Measurements from ENCODE around the gene EVPL. TPM values are rescaled to one million over a fixed set of nuclear protein-coding genes. Genes with fewer than 3 reads are reported as not detected.

EVPL gene
- total and polyA plus RNA-seq, 2 of the 13 experiments (the other 11 are each of a cell fraction or from before 2014, with no cell fraction given): 2.1 to 8.2 TPM

DNA sequence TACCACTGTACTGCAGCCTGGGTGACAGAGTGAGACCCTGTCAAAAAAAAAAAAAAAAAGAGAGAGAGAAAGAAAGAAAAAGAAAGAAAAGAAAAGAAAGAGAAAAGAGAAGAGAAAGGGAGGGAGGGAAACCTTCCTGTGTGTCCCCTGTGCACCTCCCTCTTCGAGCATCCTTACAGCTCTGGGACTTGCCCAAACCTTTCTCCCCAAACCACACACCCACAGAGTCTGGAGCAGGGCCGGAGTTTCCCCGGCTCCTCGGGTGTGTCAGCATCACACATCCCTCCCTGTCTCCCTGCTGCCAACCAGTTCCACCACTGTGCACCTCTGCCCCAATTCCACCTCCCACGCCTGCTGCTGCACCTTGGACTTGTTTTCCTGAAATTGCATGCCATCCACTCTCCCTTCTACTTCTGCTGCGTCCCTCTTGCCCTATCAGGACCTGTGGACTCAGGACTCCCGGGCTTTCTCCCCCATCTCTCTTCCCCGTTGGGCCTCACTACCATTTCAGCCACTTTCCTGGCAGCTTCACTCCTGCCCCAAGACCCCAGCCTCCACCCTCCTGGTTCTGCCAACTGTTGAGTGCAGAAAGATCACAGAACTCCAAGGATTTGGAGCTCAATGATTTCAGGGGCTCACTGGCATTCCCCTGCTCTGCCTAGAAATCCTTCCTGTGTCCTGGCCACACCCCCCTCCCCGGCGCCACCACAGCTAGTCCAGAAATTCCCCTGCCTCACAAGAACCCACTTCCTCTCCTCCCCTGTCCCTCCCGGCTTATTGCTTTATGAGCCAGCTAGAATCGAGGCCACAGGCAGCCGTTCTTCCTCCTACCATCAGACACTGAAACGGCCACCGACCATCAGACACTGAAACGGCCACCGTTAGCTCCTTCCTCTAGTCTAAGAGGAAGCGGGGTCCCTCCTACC is 30.2 kb downstream of the EVPL start (continued):
- TF ChIP-seq EP300 (IDR thresholded peaks at IDR 0.05; ENCODE audit: low read depth in 2 of 2, low read length in 2 of 2) (peak in 1 of 2 experiments; percentile 80; a peak in 2 of 4 replicates), EP300 (CRISPR knock-in tag; IDR thresholded peaks at IDR 0.05; ENCODE audit: borderline replicate concordance) (peak; percentile 84), AGO2 (optimal IDR thresholded peaks at IDR 0.05; ENCODE audit: low read depth, low read length) (no peak), LBX2 (CRISPR knock-in tag; IDR thresholded peaks at IDR 0.05; ENCODE audit: borderline replicate concordance) (no peak), RXRA (CRISPR knock-in tag; IDR thresholded peaks at IDR 0.05) (peak; percentile 98), SNAI1 (CRISPR knock-in tag; IDR thresholded peaks at IDR 0.05; ENCODE audit: borderline replicate concordance) (no peak), PITX1 (CRISPR knock-in tag; IDR thresholded peaks at IDR 0.05) (peak; percentile 90), CBX2 (IDR thresholded peaks at IDR 0.05; ENCODE audit: low read depth, low read length) (no peak), CBX2 (CRISPR knock-in tag; IDR thresholded peaks at IDR 0.05; ENCODE audit: low read depth) (no peak), ZNF607 (CRISPR knock-in tag; IDR thresholded peaks at IDR 0.05; ENCODE audit: borderline replicate concordance) (peak; percentile 73; the same call in 1 of the 2 replicates), SSRP1 (CRISPR knock-in tag; IDR thresholded peaks at IDR 0.05) (no peak; the same call in 1 of the 2 replicates), YEATS4 (CRISPR knock-in tag; IDR thresholded peaks at IDR 0.05; ENCODE audit: borderline replicate concordance) (peak; percentile 87), ZNF703 (CRISPR knock-in tag; IDR thresholded peaks at IDR 0.05; ENCODE audit: borderline replicate concordance) (no peak), NFE2 (CRISPR knock-in tag; IDR thresholded peaks at IDR 0.05) (no peak), ZNF468 (CRISPR knock-in tag; IDR thresholded peaks at IDR 0.05) (no peak), ZNF792 (CRISPR knock-in tag; IDR thresholded peaks at IDR 0.05) (no peak), SMAD3 (CRISPR knock-in tag; IDR thresholded peaks at IDR 0.05) (peak; percentile 65; the same call in 1 of the 2 replicates), KDM6A (CRISPR knock-in tag; IDR thresholded peaks at IDR 0.05; ENCODE audit: low read depth) (peak; percentile 94), POGZ (CRISPR knock-in tag; IDR thresholded peaks at IDR 0.05) (no peak; the same call in 1 of the 2 replicates), TBL1XR1 (IDR thresholded peaks at IDR 0.05; ENCODE audit: borderline replicate concordance, low read length, partially characterized antibody) (peak; percentile 13), UBTF (CRISPR knock-in tag; IDR thresholded peaks at IDR 0.05) (peak; percentile 81)
- TF ChIP-seq, protein P1, sequence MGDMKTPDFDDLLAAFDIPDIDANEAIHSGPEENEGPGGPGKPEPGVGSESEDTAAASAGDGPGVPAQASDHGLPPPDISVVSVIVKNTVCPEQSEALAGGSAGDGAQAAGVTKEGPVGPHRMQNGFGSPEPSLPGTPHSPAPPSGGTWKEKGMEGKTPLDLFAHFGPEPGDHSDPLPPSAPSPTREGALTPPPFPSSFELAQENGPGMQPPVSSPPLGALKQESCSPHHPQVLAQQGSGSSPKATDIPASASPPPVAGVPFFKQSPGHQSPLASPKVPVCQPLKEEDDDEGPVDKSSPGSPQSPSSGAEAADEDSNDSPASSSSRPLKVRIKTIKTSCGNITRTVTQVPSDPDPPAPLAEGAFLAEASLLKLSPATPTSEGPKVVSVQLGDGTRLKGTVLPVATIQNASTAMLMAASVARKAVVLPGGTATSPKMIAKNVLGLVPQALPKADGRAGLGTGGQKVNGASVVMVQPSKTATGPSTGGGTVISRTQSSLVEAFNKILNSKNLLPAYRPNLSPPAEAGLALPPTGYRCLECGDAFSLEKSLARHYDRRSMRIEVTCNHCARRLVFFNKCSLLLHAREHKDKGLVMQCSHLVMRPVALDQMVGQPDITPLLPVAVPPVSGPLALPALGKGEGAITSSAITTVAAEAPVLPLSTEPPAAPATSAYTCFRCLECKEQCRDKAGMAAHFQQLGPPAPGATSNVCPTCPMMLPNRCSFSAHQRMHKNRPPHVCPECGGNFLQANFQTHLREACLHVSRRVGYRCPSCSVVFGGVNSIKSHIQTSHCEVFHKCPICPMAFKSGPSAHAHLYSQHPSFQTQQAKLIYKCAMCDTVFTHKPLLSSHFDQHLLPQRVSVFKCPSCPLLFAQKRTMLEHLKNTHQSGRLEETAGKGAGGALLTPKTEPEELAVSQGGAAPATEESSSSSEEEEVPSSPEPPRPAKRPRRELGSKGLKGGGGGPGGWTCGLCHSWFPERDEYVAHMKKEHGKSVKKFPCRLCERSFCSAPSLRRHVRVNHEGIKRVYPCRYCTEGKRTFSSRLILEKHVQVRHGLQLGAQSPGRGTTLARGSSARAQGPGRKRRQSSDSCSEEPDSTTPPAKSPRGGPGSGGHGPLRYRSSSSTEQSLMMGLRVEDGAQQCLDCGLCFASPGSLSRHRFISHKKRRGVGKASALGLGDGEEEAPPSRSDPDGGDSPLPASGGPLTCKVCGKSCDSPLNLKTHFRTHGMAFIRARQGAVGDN (CRISPR knock-in tag; IDR thresholded peaks at IDR 0.05): peak; percentile 96
- TF ChIP-seq, protein P2, sequence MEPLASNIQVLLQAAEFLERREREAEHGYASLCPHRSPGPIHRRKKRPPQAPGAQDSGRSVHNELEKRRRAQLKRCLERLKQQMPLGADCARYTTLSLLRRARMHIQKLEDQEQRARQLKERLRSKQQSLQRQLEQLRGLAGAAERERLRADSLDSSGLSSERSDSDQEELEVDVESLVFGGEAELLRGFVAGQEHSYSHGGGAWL (CRISPR knock-in tag; IDR thresholded peaks at IDR 0.05): 0 out of 2 replicates have a peak, but pooled peaks have one; percentile 78

All from HepG2 (cell line).